Measurements from ENCODE around the gene MEIKIN.

- TF ChIP-seq POLR2A (IDR thresholded peaks at IDR 0.05): no peak
- no peak for TF ChIP-seq CTCF (IDR thresholded peaks at IDR 0.05)
Observed at GRCh38 chr5:131992370-131992769, 46.9 kb upstream of the MEIKIN start.
